ENCODE measurements around the gene CADM2. TPM values are rescaled to one million over a fixed set of nuclear protein-coding genes. Genes with fewer than 3 reads are reported as not detected.

Gene CADM2
- total and polyA plus RNA-seq, 2 experiments from 2014 or later, result 13.3 to 47.5 TPM

DNA sequence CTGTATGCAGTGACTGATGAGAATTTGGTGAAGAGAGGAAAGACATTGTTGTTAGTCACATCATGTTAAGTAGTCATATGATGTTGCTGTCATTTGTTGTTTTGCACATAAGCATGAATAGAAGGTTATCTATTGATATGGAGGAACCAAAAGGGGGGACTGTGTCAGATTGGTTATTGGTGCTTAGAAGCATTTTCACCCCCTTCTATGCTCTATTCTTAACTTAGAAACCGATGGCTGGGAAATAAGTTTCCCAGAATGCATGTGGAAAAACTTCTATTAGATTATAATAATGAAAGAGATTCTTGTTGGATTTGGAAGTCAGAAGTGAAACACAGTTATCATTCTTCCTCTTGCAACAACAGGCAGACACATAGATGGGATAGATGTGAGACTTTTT lies 33.2 kb upstream of the CADM2 start:
- no peak for DNase-seq (ENCODE audit: low spot score)
- Mint-ChIP-seq H3K27me3 (ENCODE audit: insufficient read depth, low read depth, poor library complexity) (no peaks in the 10 kb centered on the region), H3K9me3 (peaks cover 5% of the 10 kb centered on the region), H3K4me3 (no peak overlapping the region), H3K27ac (no peak overlapping the region), H3K36me3 (ENCODE audit: low read depth) (no peaks in the 10 kb centered on the region; the same call in 2 of the 3 replicates), H3K4me1 (no peaks in the 10 kb centered on the region; the same call in 2 of the 3 replicates)
- Histone ChIP-seq H3K4me2 (no peak overlapping the region), H3K79me2 (replicated peaks; ENCODE audit: insufficient read depth) (no peaks in the 10 kb centered on the region), H4K20me1 (replicated peaks; ENCODE audit: insufficient read depth) (no peaks in the 10 kb centered on the region), H3K4me1 (ENCODE audit: insufficient read depth) (no peaks in the 10 kb centered on the region), H3K27me3 (ENCODE audit: insufficient read depth) (no peaks in the 10 kb centered on the region), H3K27ac (ENCODE audit: low read depth) (no peak overlapping the region), H3F3A (replicated peaks; ENCODE audit: low read depth) (no peaks in the 10 kb centered on the region), H3K4me3 (no peak overlapping the region), H3K36me3 (ENCODE audit: insufficient read depth) (no peaks in the 10 kb centered on the region), H3K9me2 (ENCODE audit: insufficient read depth) (no peaks in the 10 kb centered on the region), H2AFZ (peak overlapping the region; percentile 12; the same call in 1 of the 2 replicates)
- TF ChIP-seq, protein P1, sequence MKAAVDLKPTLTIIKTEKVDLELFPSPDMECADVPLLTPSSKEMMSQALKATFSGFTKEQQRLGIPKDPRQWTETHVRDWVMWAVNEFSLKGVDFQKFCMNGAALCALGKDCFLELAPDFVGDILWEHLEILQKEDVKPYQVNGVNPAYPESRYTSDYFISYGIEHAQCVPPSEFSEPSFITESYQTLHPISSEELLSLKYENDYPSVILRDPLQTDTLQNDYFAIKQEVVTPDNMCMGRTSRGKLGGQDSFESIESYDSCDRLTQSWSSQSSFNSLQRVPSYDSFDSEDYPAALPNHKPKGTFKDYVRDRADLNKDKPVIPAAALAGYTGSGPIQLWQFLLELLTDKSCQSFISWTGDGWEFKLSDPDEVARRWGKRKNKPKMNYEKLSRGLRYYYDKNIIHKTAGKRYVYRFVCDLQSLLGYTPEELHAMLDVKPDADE (IDR thresholded peaks at IDR 0.05), result no peak
- TF ChIP-seq, protein P2, sequence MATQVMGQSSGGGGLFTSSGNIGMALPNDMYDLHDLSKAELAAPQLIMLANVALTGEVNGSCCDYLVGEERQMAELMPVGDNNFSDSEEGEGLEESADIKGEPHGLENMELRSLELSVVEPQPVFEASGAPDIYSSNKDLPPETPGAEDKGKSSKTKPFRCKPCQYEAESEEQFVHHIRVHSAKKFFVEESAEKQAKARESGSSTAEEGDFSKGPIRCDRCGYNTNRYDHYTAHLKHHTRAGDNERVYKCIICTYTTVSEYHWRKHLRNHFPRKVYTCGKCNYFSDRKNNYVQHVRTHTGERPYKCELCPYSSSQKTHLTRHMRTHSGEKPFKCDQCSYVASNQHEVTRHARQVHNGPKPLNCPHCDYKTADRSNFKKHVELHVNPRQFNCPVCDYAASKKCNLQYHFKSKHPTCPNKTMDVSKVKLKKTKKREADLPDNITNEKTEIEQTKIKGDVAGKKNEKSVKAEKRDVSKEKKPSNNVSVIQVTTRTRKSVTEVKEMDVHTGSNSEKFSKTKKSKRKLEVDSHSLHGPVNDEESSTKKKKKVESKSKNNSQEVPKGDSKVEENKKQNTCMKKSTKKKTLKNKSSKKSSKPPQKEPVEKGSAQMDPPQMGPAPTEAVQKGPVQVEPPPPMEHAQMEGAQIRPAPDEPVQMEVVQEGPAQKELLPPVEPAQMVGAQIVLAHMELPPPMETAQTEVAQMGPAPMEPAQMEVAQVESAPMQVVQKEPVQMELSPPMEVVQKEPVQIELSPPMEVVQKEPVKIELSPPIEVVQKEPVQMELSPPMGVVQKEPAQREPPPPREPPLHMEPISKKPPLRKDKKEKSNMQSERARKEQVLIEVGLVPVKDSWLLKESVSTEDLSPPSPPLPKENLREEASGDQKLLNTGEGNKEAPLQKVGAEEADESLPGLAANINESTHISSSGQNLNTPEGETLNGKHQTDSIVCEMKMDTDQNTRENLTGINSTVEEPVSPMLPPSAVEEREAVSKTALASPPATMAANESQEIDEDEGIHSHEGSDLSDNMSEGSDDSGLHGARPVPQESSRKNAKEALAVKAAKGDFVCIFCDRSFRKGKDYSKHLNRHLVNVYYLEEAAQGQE (IDR thresholded peaks at IDR 0.05; ENCODE audit: unreplicated experiment), result no peak
- TF ChIP-seq ZNF114 (CRISPR knock-in tag; IDR thresholded peaks at IDR 0.05), result no peak
- no peak for TF ChIP-seq ZNF331 (CRISPR knock-in tag; IDR thresholded peaks at IDR 0.05; ENCODE audit: low read depth)
- TF ChIP-seq EZH2phosphoT487 (IDR thresholded peaks at IDR 0.05; ENCODE audit: unreplicated experiment), result no peak
- TF ChIP-seq CREB1 (CRISPR knock-in tag; IDR thresholded peaks at IDR 0.05; ENCODE audit: low read depth), result no peak
- TF ChIP-seq, protein P3, sequence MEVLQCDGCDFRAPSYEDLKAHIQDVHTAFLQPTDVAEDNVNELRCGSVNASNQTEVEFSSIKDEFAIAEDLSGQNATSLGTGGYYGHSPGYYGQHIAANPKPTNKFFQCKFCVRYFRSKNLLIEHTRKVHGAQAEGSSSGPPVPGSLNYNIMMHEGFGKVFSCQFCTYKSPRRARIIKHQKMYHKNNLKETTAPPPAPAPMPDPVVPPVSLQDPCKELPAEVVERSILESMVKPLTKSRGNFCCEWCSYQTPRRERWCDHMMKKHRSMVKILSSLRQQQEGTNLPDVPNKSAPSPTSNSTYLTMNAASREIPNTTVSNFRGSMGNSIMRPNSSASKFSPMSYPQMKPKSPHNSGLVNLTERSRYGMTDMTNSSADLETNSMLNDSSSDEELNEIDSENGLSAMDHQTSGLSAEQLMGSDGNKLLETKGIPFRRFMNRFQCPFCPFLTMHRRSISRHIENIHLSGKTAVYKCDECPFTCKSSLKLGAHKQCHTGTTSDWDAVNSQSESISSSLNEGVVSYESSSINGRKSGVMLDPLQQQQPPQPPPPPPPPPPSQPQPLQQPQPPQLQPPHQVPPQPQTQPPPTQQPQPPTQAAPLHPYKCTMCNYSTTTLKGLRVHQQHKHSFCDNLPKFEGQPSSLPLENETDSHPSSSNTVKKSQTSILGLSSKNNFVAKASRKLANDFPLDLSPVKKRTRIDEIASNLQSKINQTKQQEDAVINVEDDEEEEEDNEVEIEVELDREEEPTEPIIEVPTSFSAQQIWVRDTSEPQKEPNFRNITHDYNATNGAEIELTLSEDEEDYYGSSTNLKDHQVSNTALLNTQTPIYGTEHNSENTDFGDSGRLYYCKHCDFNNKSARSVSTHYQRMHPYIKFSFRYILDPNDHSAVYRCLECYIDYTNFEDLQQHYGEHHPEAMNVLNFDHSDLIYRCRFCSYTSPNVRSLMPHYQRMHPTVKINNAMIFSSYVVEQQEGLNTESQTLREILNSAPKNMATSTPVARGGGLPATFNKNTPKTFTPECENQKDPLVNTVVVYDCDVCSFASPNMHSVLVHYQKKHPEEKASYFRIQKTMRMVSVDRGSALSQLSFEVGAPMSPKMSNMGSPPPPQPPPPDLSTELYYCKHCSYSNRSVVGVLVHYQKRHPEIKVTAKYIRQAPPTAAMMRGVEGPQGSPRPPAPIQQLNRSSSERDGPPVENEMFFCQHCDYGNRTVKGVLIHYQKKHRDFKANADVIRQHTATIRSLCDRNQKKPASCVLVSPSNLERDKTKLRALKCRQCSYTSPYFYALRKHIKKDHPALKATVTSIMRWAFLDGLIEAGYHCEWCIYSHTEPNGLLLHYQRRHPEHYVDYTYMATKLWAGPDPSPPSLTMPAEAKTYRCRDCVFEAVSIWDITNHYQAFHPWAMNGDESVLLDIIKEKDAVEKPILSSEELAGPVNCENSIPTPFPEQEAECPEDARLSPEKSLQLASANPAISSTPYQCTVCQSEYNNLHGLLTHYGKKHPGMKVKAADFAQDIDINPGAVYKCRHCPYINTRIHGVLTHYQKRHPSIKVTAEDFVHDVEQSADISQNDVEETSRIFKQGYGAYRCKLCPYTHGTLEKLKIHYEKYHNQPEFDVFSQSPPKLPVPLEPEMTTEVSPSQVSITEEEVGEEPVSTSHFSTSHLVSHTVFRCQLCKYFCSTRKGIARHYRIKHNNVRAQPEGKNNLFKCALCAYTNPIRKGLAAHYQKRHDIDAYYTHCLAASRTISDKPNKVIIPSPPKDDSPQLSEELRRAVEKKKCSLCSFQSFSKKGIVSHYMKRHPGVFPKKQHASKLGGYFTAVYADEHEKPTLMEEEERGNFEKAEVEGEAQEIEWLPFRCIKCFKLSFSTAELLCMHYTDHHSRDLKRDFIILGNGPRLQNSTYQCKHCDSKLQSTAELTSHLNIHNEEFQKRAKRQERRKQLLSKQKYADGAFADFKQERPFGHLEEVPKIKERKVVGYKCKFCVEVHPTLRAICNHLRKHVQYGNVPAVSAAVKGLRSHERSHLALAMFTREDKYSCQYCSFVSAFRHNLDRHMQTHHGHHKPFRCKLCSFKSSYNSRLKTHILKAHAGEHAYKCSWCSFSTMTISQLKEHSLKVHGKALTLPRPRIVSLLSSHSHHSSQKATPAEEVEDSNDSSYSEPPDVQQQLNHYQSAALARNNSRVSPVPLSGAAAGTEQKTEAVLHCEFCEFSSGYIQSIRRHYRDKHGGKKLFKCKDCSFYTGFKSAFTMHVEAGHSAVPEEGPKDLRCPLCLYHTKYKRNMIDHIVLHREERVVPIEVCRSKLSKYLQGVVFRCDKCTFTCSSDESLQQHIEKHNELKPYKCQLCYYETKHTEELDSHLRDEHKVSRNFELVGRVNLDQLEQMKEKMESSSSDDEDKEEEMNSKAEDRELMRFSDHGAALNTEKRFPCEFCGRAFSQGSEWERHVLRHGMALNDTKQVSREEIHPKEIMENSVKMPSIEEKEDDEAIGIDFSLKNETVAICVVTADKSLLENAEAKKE (CRISPR knock-in tag; IDR thresholded peaks at IDR 0.05), result no peak
- ATAC-seq, result no peak
